Smooth muscle cell of trachea (primary cell): Measurements from ENCODE around the gene CYP27A1. TPM values are rescaled to one million over a fixed set of nuclear protein-coding genes. Genes with fewer than 3 reads are reported as not detected.

Experiments
- total RNA-seq: library from RNA; depleted of rRNA; stranded (reverse); fragments of >200 nt; gene quantifications from 2 replicates; pipeline ENCODE4 v1.2.1, GENCODE V29; 2014

The CYP27A1 gene
- 19.1 and 53.1 TPM in 2 replicates for total RNA-seq

DNA sequence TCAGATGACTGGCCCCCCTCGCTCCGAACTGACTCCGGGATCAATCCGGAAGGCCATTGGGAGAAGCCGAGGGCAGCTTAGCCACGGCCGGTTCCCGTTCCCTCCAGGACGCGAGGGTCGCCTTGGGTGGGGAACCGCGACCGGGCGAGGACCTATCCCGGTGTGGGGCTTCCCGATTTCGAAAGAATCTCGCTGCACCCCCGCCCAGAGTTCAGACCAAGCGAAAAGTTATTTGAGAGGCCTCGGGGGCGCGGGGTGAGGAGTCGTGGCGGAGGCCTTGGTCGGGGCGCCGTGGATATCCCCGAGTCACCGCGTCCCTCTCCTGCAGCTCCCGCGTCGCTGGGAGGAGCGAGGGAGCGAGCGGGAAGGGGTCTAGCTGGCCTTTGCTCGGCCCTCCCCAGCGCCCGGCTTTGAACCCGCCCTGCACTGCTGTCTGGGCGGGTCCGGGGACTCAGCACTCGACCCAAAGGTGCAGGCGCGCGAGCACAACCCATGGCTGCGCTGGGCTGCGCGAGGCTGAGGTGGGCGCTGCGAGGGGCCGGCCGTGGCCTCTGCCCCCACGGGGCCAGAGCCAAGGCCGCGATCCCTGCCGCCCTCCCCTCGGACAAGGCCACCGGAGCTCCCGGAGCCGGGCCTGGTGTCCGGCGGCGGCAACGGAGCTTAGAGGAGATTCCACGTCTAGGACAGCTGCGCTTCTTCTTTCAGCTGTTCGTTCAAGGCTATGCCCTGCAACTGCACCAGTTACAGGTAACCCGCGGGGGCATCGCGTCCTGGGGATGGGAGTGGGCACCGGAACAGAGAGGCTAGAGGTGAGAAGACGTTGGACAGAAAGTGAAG is at the start of gene CYP27A1:
CYP27A1 (plus strand) TSS at position 457 of the 837 bp plus-strand sequence; CDS start at position 493, 36 bp downstream.

DNA sequence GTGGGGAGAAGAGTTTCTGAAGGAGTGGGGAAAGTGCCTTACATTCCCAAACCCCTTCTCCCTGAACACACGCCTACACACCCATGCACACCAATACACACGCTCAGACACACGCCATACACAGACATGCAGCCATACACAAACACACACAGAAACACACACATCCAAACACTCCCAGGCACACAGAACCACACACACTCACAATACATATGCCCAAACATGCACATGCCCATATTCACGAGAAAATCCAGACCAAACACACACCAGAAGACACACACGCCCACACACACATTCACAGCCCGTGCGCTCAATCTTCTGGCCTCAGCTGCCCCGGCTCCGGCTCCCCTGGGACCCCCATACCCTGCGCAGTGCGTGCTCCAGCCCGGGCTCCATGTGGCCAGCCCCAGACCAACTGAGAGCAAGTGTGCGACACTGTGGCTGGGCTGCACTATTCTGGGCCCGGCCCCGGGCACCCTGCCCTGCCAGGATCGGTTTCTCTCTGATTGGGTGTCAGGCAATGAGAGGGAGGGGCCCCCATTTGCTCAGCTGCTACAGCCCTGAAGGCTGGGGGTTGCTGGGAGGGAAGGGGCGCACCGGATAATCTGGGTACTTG is 49.5 kb downstream of the CYP27A1 start, which contains the start of gene PRKAG3:
PRKAG3 (minus strand) TSS at position 426 of the 613 bp plus-strand sequence.

DNA sequence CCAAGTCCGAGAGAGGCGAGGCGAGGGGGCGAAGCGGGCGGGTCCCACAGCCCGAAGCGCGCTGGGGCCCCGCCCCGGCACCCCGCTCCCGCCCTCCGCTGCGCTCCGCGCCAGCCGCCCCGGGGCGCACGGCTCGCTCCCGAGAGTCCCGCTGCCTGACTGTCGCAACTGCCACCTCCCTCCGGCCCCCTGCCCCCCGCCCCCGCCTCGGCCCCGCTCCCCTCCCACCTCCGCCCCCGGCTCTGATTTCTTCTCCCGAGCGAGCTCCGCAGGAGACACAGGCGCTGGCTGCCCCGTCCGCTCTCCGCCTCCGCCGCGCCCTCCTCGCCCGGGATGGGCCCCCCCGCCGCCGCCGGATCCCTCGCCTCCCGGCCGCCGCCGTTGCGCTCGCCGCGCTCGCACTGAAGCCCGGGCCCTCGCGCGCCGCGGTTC is 77.6 kb downstream of the CYP27A1 start, which contains the start of gene WNT6:
WNT6 (plus strand) TSS at position 250 of the 432 bp plus-strand sequence. CDS start 233 bp downstream, outside the sequence.

Other genes starting within 250 kb of the CYP27A1 start
- gene USP37, start 213.8 kb upstream of the CYP27A1 start, total RNA-seq, result 7.3 and 7.4 TPM in 2 replicates
- 33.4 and 40.7 TPM in 2 replicates for gene CNOT9, start 213.3 kb upstream of the CYP27A1 start, total RNA-seq
- 9.1 and 11.8 TPM in 2 replicates for gene PLCD4, start 174.2 kb upstream of the CYP27A1 start, total RNA-seq
- 10.2 and 12.1 TPM in 2 replicates for gene ZNF142, start 122.5 kb upstream of the CYP27A1 start, total RNA-seq
- 32.3 and 41.9 TPM in 2 replicates for gene BCS1L, start 122.5 kb upstream of the CYP27A1 start, total RNA-seq
- 19.6 and 28.4 TPM in 2 replicates for gene RNF25, start 110.1 kb upstream of the CYP27A1 start, total RNA-seq
- 37.2 and 46.1 TPM in 2 replicates for gene STK36, start 110.1 kb upstream of the CYP27A1 start, total RNA-seq
- gene TTLL4, start 71.3 kb upstream of the CYP27A1 start, total RNA-seq, result 6.3 and 14.2 TPM in 2 replicates
- gene PRKAG3, start 49.7 kb downstream of the CYP27A1 start, total RNA-seq, result 0.15 and 0.50 TPM in 2 replicates
- not detected in 2 replicates for gene WNT6, start 77.7 kb downstream of the CYP27A1 start, total RNA-seq
- gene WNT10A, start 98.7 kb downstream of the CYP27A1 start, total RNA-seq, result not detected in 2 replicates
- gene CDK5R2, start 177.5 kb downstream of the CYP27A1 start, total RNA-seq, result under 0.01 and 0.17 TPM in 2 replicates
- under 0.01 TPM in 1 of 2 replicates, not detected in the other for gene FEV, start 203.0 kb downstream of the CYP27A1 start, total RNA-seq
- not detected in 2 replicates for gene CRYBA2, start 211.3 kb downstream of the CYP27A1 start, total RNA-seq